Gastrocnemius medialis (tissue), 4 donors: ENCODE measurements around the gene SPOCK1. TPM values are rescaled to one million over a fixed set of nuclear protein-coding genes. Genes with fewer than 3 reads are reported as not detected.

Experiments
- ATAC-seq, 2 donors: fragments of 150-250 bp; one replicate each; pipeline ENCODE4 v1.9.1; 2016
- DNase-seq, 2 donors: peaks; one replicate each; pipeline ENCODE4 v3.0.0-alpha.2; 2019
- H3K27ac ChIP-seq, 4 donors: fragments of 200-600 bp; sonication (generic); 1 replicate in 1 of 4; 2 replicates in 3 of 4; pipeline ENCODE4 v1.5.1; 2016 to 2018; ENCODE audit warnings: mild to moderate bottlenecking in 2 of 4, moderate library complexity in 1 of 4
- H3K27me3 ChIP-seq, 3 donors: fragments of 200-600 bp; sonication (generic) in 2 of 3; 1 replicate in 1 of 3; 2 replicates in 2 of 3; pipeline versions ENCODE4 v1.5.1 to v1.6.0; 2016 to 2019; ENCODE audit warnings: mild to moderate bottlenecking in 1 of 3, moderate library complexity in 1 of 3
- H3K36me3 ChIP-seq, 2 donors: fragments of 200-600 bp; sonication (generic) in 1 of 2; one replicate each; pipeline ENCODE4 v1.5.1; 2017 to 2018
- H3K4me1 ChIP-seq, 2 donors: fragments of 200-600 bp; sonication (generic) in 1 of 2; one replicate each; pipeline ENCODE4 v1.5.1; 2016 to 2017; ENCODE audit warnings: mild to moderate bottlenecking in 2 of 2
- H3K4me3 ChIP-seq, 4 donors: fragments of 200-600 bp; sonication (generic) in 3 of 4; 1 replicate in 1 of 4; 2 replicates in 3 of 4; pipeline ENCODE4 v1.5.1; 2016 to 2019; ENCODE audit warnings: mild to moderate bottlenecking in 2 of 4
- H3K9me3 ChIP-seq, 3 donors: fragments of 200-600 bp; sonication (generic) in 2 of 3; 1 replicate in 1 of 3; 2 replicates in 2 of 3; pipeline ENCODE4 v1.5.1; 2016 to 2019
- POLR2A ChIP-seq, 2 donors: fragments of 450-650 bp; IDR thresholded peaks; one replicate each; pipeline ENCODE4 v1.6.1; 2017; ENCODE audit warnings: antibody characterized with exemption in 2 of 2, mild to moderate bottlenecking in 2 of 2, moderate library complexity in 2 of 2
- in situ Hi-C, 4 donors: fragments of 200-750 bp; cut with MboI; loops; one replicate each; pipeline versions ENCODE4 v1.15.0 to v1.8.0; 2017; ENCODE audit warnings: low sequenced_read_pairs in 4 of 4
- intact Hi-C: fragments of 100-400 bp; cut with DNase I; formaldehyde crosslinking; loops from one replicate; pipeline ENCODE4 v1.15.1; 2023; ENCODE audit warnings: low total_unique reads
- total RNA-seq, 4 donors: library from RNA; depleted of rRNA; stranded (reverse); fragments of >200 nt; gene quantifications; one replicate each; pipeline versions ENCODE4 v1.1.0 to v1.2.3, GENCODE V29; 2016
- TF ChIP-seq, protein P1 (sequence below), 5 experiments: fragments of 450-650 bp in 3 of 5; fragments of 200-600 bp in 2 of 5; sonication (generic) in 2 of 5; IDR thresholded peaks in 4 of 5; conservative IDR thresholded peaks in 1 of 5; 1 replicate in 4 of 5; 2 replicates in 1 of 5; pipeline ENCODE4 v1.5.1; 2016 to 2019; ENCODE audit warnings: antibody characterized with exemption in 5 of 5, mild to moderate bottlenecking in 3 of 5, moderate library complexity in 3 of 5

Gene SPOCK1
- total RNA-seq, 4 donors from 2014 or later, result 5.8 to 33.8 (median 25.3) TPM

DNA sequence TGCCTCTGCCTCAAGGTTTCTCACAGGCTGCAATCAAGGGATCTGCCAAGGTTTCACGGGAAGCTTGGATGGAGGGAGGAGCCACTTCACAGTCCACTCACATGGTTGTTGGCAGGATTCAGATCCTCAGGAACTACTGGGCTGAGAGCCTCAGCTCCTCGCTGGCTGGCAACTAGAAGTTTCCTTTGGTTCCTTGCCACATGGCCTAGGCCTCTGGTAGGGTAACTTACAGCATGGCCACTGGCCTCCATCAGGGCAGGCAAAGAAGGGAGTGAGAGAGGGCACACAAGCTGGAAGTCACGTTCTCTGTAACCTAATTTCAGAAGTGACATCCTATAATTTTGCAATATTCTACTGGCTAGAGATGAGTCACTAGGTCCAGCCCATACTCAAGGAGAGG lies 32.2 kb downstream of the SPOCK1 start:
- DNase-seq (peak in 1 of 2 donors; percentile 83), ATAC-seq (peak; percentile 75 to 81)
- intact Hi-C loops, result loop anchor here (2.0 kb wide), 1 partner anchor 78 kb away; no protein-coding TSS in a partner anchor
- in situ Hi-C loops, result no loop called here
- H3K27ac ChIP-seq, result peak overlapping the region; percentile 7 to 79 (median 42)
- H3K4me1 ChIP-seq, result peaks cover 0 to 11% of the 10 kb centered on the region in 2 donors
- H3K27me3 ChIP-seq, result no peaks in the 10 kb centered on the region
- H3K36me3 ChIP-seq, result no peaks in the 10 kb centered on the region
- H3K4me3 ChIP-seq, result no peak overlapping the region
- H3K9me3 ChIP-seq, result no peaks in the 10 kb centered on the region
- TF ChIP-seq, protein P1, sequence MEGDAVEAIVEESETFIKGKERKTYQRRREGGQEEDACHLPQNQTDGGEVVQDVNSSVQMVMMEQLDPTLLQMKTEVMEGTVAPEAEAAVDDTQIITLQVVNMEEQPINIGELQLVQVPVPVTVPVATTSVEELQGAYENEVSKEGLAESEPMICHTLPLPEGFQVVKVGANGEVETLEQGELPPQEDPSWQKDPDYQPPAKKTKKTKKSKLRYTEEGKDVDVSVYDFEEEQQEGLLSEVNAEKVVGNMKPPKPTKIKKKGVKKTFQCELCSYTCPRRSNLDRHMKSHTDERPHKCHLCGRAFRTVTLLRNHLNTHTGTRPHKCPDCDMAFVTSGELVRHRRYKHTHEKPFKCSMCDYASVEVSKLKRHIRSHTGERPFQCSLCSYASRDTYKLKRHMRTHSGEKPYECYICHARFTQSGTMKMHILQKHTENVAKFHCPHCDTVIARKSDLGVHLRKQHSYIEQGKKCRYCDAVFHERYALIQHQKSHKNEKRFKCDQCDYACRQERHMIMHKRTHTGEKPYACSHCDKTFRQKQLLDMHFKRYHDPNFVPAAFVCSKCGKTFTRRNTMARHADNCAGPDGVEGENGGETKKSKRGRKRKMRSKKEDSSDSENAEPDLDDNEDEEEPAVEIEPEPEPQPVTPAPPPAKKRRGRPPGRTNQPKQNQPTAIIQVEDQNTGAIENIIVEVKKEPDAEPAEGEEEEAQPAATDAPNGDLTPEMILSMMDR (IDR thresholded peaks at IDR 0.05 in 4 of 5, conservative IDR thresholded peaks at IDR 0.05 in 1 of 5), result no peak
- TF ChIP-seq POLR2A (IDR thresholded peaks at IDR 0.05), result no peak

DNA sequence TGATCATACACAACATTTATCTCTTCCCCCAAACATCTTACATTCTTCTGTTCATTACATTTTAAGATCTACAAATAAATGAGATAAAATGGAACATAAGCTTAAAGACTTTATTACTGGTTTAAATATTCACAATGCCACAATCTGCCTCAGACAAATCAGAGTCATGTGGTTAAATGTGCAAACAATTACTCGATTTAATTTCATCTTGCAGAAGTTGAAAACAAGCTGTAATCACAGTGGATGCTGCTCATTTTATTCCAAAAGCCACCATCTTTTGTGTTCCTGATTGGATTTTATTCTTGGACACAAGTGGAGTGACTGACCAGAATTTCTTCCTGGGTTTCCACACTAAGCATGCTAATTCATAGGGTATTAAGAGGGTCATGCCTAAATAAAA lies 33.2 kb downstream of the SPOCK1 start:
- intact Hi-C loops (loop anchor here (2.0 kb wide), 1 partner anchor 77 kb away; no protein-coding TSS in a partner anchor), in situ Hi-C loops (no loop called here)
- H3K36me3 ChIP-seq, result no peaks in the 10 kb centered on the region
- H3K4me1 ChIP-seq, result peaks cover 0 to 11% of the 10 kb centered on the region in 2 donors
- no peaks in the 10 kb centered on the region for H3K27me3 ChIP-seq
- no peak overlapping the region for H3K4me3 ChIP-seq
- ATAC-seq, result no peak
- no peaks in the 10 kb centered on the region for H3K9me3 ChIP-seq
- no peak for DNase-seq
- TF ChIP-seq, protein P1 (IDR thresholded peaks at IDR 0.05 in 4 of 5, conservative IDR thresholded peaks at IDR 0.05 in 1 of 5), result no peak
- no peak for TF ChIP-seq POLR2A (IDR thresholded peaks at IDR 0.05)
- peak overlapping the region in 2 of 4 donors; percentile 64 to 79 for H3K27ac ChIP-seq

DNA sequence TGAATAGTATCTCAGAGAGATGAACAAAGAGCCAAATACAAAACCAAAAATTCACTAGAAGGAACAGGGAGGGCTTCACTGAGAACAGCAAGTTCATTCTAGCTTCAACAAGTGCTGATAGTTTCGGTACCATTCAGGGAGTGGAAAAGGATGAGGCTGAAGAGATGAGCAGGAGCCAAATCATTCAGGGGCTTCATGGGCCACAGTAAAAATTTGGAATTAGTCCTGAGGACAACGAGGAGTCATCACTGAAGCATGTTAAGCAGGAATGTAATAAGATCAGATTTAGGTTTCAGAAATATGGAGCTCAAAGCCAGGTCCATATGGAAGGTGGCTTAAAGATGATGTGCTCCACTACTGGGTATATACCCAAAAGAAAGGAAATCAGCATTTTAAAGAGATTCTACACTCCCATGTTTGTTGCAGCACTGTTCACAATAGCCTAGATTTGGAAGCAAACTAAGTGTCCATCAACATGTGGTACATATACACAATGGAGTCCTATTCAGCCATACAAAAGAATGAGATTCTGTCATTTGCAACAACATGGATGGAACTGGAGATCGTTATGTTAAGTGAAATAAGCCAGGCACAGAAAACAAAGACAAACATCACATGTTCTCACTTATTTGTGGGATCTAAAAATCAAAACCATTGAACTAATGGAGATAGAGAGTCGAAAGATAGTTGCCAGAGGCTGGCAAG lies 36.2 kb downstream of the SPOCK1 start:
- Histone ChIP-seq H3K27ac (no peak overlapping the region), H3K4me3 (no peak overlapping the region), H3K4me1 (peaks cover 0 to 4% of the 10 kb centered on the region in 2 donors), H3K9me3 (no peaks in the 10 kb centered on the region), H3K36me3 (no peaks in the 10 kb centered on the region), H3K27me3 (no peaks in the 10 kb centered on the region)
- DNase-seq (no peak), ATAC-seq (no peak)
- intact Hi-C loops (no loop called here), in situ Hi-C loops (no loop called here)
- TF ChIP-seq, protein P1 (IDR thresholded peaks at IDR 0.05 in 4 of 5, conservative IDR thresholded peaks at IDR 0.05 in 1 of 5), result no peak
- TF ChIP-seq POLR2A (IDR thresholded peaks at IDR 0.05), result no peak

DNA sequence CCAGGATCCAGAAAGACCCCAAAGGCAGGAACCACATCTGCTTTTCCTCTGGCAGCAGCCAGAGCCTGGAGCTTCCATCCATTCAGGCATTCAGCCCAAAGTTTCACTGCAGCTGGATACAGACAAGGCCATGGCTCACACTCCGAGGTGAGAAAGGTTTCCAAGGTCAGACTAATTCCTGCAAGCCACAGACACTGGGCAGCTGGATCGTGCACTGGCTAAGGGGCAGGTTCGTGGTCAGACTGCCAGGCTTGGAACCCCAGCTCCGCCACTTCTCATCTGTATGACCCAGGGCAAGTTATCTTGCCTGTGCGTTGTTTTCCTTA lies 36.9 kb downstream of the SPOCK1 start:
- intact Hi-C loops, result no loop called here
- Histone ChIP-seq H3K9me3 (no peaks in the 10 kb centered on the region), H3K27ac (no peak overlapping the region), H3K36me3 (no peaks in the 10 kb centered on the region), H3K4me3 (no peak overlapping the region), H3K4me1 (peaks cover 0 to under 1% of the 10 kb centered on the region in 2 donors), H3K27me3 (no peaks in the 10 kb centered on the region)
- TF ChIP-seq, protein P1 (IDR thresholded peaks at IDR 0.05 in 4 of 5, conservative IDR thresholded peaks at IDR 0.05 in 1 of 5), result no peak
- no peak for TF ChIP-seq POLR2A (IDR thresholded peaks at IDR 0.05)
- in situ Hi-C loops, result no loop called here
- DNase-seq (no peak), ATAC-seq (no peak)
